SK-N-MC (cell line): Measurements from ENCODE around the gene TPRG1L.

Experiments
- EZH2 ChIP-seq: fragments of 200-600 bp; sonication (generic); IDR thresholded peaks from one replicate; pipeline ENCODE4 v1.6.1; 2017; ENCODE audit warnings: antibody characterized with exemption
- POLR2AphosphoS5 ChIP-seq: IDR thresholded peaks from 2 replicates; pipeline ENCODE4 v1.6.1; 2012; ENCODE audit warnings: mild to moderate bottlenecking, low read depth, low read length, borderline replicate concordance

GRCh38 chr1:3585940-3586568 is 38.8 kb upstream of the TPRG1L start:
- TF ChIP-seq EZH2 = no peak
- no peak for TF ChIP-seq POLR2AphosphoS5
